HG03175 (cell line): ENCODE data around the gene ASCC3.
A peak's percentile ranks its signal among the peaks of the same experiment; 100 is the strongest.

Source experiments
- ATAC-seq: cut with Tn5 transposase; IDR thresholded peaks from one replicate; pipeline ENCODE4 v1.9.1; 2021; ENCODE audit warnings: mild to moderate bottlenecking, moderate library complexity; ENCODE audit not compliant: unreplicated experiment

Gene ASCC3

GRCh38 chr6:100512203-100512862 is 368.8 kb downstream of the ASCC3 start:
- ATAC-seq, result no peak

GRCh38 chr6:100509101-100509500 is 372.0 kb downstream of the ASCC3 start:
- no peak for ATAC-seq

GRCh38 chr6:100506651-100507050 is 374.5 kb downstream of the ASCC3 start:
- ATAC-seq, result no peak

GRCh38 chr6:100504786-100505737 is 376.1 kb downstream of the ASCC3 start:
- no peak for ATAC-seq

- no peak for ATAC-seq
Measured at GRCh38 chr6:100503043-100503705, 378.0 kb downstream of the ASCC3 start.

- ATAC-seq, result no peak
Measured at GRCh38 chr6:100493206-100493888, 387.8 kb downstream of the ASCC3 start.

DNA sequence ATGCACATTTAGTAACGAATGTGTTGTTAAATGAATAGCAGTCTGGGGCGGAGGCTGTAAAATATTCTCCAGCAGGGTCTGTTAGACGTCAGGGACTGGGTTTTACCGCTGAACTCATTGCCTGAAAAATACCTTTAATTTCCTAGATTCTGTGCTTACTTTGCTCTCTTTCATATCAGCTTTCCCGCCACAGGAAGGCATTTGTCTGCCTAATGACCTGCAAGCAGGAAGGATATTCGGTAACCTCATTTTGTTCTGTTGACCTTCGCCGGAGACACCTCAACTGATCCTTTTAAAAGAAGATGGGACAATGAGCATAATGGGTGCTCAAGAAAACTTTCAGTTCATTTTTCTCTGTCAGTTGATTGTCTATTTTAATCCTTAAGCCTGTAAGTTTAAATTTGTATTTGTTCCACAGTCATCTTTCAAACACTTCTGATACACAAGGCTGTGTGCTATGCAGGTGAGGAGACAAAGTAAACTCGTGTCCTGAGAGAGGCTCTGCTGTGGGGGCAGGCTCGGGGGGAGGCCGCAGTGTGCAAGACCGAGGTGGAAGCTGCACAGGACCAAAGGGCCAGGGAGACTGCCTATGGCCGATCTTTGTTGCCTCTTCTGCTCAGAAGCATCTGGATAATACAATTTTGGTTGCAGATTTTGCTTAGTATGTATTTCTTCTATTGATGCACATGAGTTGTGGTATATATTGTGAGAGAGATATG is 389.0 kb downstream of the ASCC3 start:
- no peak for ATAC-seq

DNA sequence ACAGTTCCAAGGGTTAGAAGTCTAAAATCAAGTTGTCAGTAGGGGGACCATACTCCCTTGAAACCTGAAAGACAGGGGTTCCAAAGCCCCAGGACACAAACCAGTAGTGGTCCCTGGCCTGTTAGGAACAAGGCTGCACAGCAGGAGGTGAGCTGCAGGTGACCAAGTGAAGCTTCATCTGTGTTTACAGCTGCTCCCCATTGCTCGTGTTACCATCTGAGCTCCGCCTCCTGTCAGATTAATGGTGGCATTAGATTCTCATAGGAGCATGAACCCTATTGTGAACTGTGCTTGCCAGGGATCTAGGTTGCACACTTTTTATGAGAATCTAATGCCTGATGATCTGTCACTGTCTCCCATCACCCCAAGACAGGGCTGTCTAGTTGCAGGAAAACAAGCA is 391.1 kb downstream of the ASCC3 start:
- no peak for ATAC-seq

DNA sequence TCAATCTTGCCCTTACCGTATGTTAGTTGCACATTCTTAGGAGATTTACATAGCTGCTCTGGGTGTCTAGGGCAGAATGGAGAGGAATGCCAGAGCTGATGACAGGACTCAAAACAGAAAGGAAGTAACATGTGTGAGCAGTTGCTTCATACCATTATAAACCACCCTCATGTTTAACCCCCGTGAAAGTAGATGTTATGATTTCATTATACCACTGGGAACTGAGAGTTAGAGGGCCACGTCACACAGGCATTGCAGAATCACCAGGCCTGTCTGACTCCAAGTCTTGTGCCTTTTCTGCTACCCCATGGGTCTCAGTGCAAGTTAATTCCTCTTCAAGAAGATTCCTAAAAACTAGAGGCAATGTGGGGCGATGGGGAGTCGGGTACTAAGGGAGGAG is 392.9 kb downstream of the ASCC3 start:
- no peak for ATAC-seq

DNA sequence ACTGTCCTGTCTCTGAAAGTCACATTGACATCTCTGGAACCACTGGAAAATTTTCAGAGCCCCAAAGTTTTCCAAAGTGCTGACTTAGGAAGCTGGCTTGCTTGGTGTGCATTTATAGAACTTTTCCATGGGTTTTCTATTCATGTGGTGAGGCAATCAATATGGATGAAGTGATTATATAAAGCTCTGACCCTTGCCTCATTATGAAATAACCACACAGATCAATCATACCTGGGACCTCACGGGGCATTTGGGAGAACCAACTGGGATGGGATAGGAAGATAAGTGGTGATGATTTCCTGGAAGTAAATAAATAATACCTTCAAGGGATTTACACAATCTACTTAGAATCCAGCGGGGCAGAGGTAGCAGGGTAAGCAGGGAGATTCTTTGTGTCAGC is 393.5 kb downstream of the ASCC3 start:
- ATAC-seq, result no peak

DNA sequence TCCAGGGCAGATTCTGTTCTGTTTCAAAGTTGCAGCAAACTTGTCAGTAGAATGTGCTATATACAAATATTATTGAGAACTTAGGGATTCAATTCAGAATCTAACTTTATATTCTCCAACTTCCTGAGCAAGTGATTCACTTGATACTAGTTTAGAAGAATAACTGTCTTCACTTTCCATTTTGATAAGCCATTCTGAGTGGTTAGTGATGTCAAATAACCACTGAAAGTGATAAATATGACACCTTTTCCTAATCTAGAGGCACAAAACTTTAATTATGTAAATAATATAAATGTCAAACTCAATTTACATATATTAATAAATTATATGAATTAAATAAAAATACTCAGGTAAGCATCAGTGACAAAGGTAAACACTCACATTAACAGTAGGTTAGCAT is 395.9 kb downstream of the ASCC3 start:
- ATAC-seq, result no peak

DNA sequence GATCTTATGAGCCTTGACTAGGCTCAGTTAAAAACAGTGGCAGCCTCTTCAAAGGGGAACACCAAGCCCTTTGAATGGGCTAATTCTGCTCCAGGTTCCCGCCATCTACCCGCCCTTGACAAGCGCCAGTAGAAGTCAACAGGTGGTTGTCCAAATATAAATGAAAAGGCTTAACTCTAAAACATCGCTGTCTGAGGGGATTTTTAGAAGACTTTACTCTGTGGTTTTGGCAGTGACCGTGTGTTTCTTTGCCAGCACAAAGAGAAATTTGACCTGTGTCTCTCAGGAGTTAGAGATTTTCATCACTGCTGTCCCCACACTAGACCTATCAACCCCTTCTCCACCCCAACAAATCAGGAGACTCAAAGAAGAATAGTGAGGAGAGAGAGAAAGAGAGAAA is 396.7 kb downstream of the ASCC3 start:
- no peak for ATAC-seq

DNA sequence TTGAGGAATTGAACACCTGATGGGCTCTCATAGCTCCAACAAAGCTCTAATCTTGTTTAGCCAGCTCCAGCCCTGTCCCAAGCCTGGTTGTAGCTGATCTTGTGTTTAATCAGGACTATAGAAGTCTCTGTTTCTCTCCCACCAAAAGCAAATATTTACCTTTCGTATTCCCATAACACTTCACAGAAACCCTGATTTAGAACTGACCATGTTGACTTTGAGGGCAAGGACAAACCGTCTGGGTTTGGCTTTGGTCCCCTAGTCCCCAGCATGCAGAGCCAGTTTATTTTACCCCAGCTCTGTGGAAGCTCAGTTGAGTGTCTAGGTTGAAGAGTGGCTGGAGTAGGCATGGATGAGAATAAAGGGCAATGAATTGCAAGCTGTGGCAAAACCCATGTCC is 398.4 kb downstream of the ASCC3 start:
- no peak for ATAC-seq

DNA sequence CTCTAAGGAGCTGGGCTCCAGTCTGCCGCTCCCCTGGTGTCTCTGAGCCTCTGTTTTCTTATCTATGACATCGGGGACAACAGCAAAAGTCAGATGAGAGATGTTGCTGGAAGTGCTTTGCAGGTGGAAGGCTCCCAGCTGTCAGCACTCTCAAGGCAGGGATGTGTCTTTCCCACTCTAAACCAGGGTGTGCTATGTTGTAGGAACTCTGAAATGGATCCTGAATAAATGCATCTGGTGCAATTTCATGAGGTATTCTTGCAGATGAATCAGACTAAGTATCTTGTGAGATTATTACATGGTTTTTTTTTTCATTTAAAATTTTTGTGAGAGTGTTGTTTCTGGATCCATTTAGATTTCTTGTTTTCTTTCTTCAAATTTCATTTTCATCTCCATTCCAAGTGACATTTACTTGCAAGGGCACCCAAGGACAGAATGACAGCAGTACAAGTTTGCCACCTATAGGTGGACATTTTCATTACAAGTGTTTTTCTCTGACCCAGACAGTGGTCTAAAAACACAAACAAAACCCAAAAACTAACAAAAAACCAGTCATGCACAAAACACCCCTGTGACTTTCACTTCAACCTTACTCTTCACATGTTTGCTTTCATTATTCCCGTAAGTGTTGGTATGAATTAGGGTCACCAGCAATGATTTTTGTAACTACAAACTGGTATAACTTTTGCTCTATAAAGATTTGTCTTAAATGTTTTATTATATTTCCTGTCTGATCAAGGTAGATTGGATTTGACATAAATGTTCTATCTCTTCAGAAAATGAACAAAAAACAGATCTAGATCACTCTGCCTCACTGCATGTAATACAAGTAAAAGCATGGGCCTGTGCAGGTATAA is 401.7 kb downstream of the ASCC3 start:
- ATAC-seq, result peak; percentile 56

GRCh38 chr6:100475554-100476320 is 405.4 kb downstream of the ASCC3 start:
- ATAC-seq, result peak; percentile 59

DNA sequence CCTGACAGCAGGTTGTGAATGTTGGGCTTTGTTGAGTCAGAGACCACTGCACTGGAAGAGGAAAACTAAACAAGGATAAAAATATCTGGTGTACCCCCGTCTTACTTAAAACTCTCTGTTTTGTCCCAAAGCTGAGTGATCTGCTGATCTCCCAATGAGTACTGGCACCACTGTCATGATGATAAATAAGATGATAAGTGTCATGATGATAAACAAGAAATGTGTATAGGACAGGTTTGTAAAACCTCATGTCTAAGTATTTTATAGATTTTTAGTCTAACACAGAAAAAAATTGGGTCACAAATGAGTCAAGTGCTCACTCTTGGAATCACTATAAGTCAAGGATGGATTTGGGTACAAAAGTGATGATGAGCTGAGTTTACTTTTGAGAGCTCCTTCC is 407.9 kb downstream of the ASCC3 start:
- ATAC-seq, result no peak

DNA sequence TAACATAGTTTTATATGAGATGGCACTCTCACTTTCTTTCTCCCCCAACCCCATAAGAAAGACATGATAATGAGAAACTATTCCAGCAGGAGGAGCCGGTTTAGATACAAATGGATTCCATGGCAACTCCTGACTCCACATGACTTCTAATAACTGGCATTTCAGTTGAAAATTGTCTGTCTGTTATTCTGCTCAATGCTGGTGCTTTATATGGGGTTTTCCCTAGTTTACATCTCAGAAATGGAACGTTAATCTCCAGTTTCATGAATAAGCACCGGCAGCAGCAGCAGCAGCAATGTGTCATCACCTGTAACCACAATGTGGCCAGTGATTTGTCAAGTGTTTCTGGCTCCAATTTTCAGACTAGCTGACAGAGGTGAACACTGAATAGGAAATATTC is 408.5 kb downstream of the ASCC3 start:
- peak; percentile 90 for ATAC-seq

DNA sequence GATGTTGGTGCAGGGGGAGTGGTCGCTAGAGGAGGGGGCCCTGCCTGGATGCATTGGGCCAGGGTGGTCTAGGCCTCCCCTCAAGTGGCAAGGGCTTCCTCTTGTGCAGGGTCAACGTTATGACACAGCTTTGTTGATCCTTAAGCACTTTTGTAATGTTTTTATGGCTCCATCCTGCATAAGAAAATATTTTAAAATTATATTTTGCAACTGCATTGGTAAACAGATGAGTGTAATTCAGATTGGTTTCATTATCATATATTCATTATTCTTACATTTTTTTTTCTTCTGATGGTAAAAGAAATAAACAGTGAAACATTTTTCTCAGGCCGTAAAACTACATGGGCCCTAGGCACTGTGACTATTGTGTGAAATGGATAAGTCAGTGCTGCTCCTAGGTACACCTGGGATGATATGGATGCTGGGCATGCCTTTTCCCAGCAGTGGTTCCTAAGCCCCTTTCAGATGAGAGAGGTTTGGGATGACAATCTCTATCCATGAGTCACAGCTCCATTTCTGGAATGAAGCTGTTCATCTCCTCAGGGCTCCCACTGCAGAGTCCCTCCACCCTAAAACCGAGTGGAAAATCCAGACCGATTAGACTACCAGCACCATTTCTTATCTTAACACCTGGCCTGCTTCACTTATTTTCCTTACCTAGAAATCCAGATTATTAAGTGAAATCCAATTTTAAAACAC is 410.6 kb downstream of the ASCC3 start:
- ATAC-seq, result no peak
